T-helper 1 cell treated with Interleukin-12 subunit alpha and Interleukin-12 subunit beta and Interleukin-4 antibody, amounts not matched to agents 30 μg/mL and 1 μg/mL, for 36 hours (primary cell): ENCODE measurements around the gene HOXA7.
A peak's percentile ranks its signal among the peaks of the same experiment; 100 is the strongest.

Source experiments
- H3K27ac Mint-ChIP-seq: one replicate; pipeline ENCODE4 v1.8.0; 2021; ENCODE audit warnings: mild to moderate bottlenecking, mixed read lengths
- H3K27me3 Mint-ChIP-seq: one replicate; pipeline ENCODE4 v1.8.0; 2021; ENCODE audit warnings: low read depth, mixed read lengths
- H3K36me3 Mint-ChIP-seq: one replicate; pipeline ENCODE4 v1.8.0; 2021; ENCODE audit warnings: low read depth, mixed read lengths
- H3K4me1 Mint-ChIP-seq: one replicate; pipeline ENCODE4 v1.8.0; 2021; ENCODE audit warnings: low read depth, mixed read lengths
- H3K4me3 Mint-ChIP-seq: one replicate; pipeline ENCODE4 v1.8.0; 2021; ENCODE audit warnings: mild to moderate bottlenecking, moderate library complexity, mixed read lengths
- H3K9me3 Mint-ChIP-seq: one replicate; pipeline ENCODE4 v1.8.0; 2021; ENCODE audit warnings: mixed read lengths

Gene HOXA7

GRCh38 chr7:27198138-27198841 lies 41.8 kb upstream of the HOXA7 start:
- peak overlapping the region; percentile 82 for H3K27ac Mint-ChIP-seq
- H3K9me3 Mint-ChIP-seq: no peaks in the 10 kb centered on the region
- peaks cover 87% of the 10 kb centered on the region for H3K27me3 Mint-ChIP-seq
- H3K4me1 Mint-ChIP-seq: peaks cover 9% of the 10 kb centered on the region
- no peak overlapping the region for H3K4me3 Mint-ChIP-seq
- no peaks in the 10 kb centered on the region for H3K36me3 Mint-ChIP-seq

- Mint-ChIP-seq H3K9me3 (no peaks in the 10 kb centered on the region), H3K36me3 (no peaks in the 10 kb centered on the region), H3K4me3 (no peak overlapping the region), H3K27me3 (peaks cover 80% of the 10 kb centered on the region), H3K4me1 (peaks cover 11% of the 10 kb centered on the region), H3K27ac (no peak overlapping the region)
These were observed 40.9 kb upstream of the HOXA7 start for GRCh38 chr7:27197137-27198042.

- Mint-ChIP-seq H3K9me3 (no peaks in the 10 kb centered on the region), H3K4me1 (peaks cover 10% of the 10 kb centered on the region), H3K27me3 (peaks cover 79% of the 10 kb centered on the region), H3K36me3 (no peaks in the 10 kb centered on the region), H3K27ac (no peak overlapping the region), H3K4me3 (no peak overlapping the region)
These were observed 39.9 kb upstream of the HOXA7 start for GRCh38 chr7:27196287-27196767.

- Mint-ChIP-seq H3K36me3 (peaks cover 6% of the 10 kb centered on the region), H3K27me3 (peaks cover 83% of the 10 kb centered on the region), H3K4me3 (no peak overlapping the region), H3K27ac (no peak overlapping the region), H3K4me1 (peaks cover 5% of the 10 kb centered on the region), H3K9me3 (no peaks in the 10 kb centered on the region)
These were observed 38.4 kb upstream of the HOXA7 start for GRCh38 chr7:27194686-27195379.

- Mint-ChIP-seq H3K36me3 (peaks cover 6% of the 10 kb centered on the region), H3K27me3 (peaks cover 89% of the 10 kb centered on the region), H3K27ac (no peak overlapping the region), H3K9me3 (no peaks in the 10 kb centered on the region), H3K4me3 (no peak overlapping the region), H3K4me1 (peaks cover 8% of the 10 kb centered on the region)
These were observed 37.5 kb upstream of the HOXA7 start for GRCh38 chr7:27194002-27194352.

GRCh38 chr7:27193335-27194001 lies 37.0 kb upstream of the HOXA7 start:
- Mint-ChIP-seq H3K4me3 (no peak overlapping the region), H3K36me3 (peaks cover 6% of the 10 kb centered on the region), H3K27ac (no peak overlapping the region), H3K4me1 (peaks cover 11% of the 10 kb centered on the region), H3K9me3 (no peaks in the 10 kb centered on the region), H3K27me3 (peaks cover 89% of the 10 kb centered on the region)

- Mint-ChIP-seq H3K9me3 (no peaks in the 10 kb centered on the region), H3K27ac (no peak overlapping the region), H3K36me3 (peaks cover 6% of the 10 kb centered on the region), H3K4me1 (peaks cover 10% of the 10 kb centered on the region), H3K4me3 (no peak overlapping the region), H3K27me3 (peaks cover 89% of the 10 kb centered on the region)
These were observed 36.3 kb upstream of the HOXA7 start for GRCh38 chr7:27192546-27193334.

GRCh38 chr7:27191833-27192545 lies 35.5 kb upstream of the HOXA7 start:
- peaks cover 6% of the 10 kb centered on the region for H3K36me3 Mint-ChIP-seq
- no peak overlapping the region for H3K4me3 Mint-ChIP-seq
- peaks cover 10% of the 10 kb centered on the region for H3K4me1 Mint-ChIP-seq
- H3K27ac Mint-ChIP-seq: no peak overlapping the region
- H3K9me3 Mint-ChIP-seq: no peaks in the 10 kb centered on the region
- H3K27me3 Mint-ChIP-seq: peaks cover 89% of the 10 kb centered on the region

- H3K9me3 Mint-ChIP-seq: no peaks in the 10 kb centered on the region
- H3K27ac Mint-ChIP-seq: no peak overlapping the region
- peaks cover 89% of the 10 kb centered on the region for H3K27me3 Mint-ChIP-seq
- H3K4me1 Mint-ChIP-seq: peaks cover 13% of the 10 kb centered on the region
- peaks cover 6% of the 10 kb centered on the region for H3K36me3 Mint-ChIP-seq
- no peak overlapping the region for H3K4me3 Mint-ChIP-seq
These were observed 34.8 kb upstream of the HOXA7 start for GRCh38 chr7:27191161-27191731.

- H3K9me3 Mint-ChIP-seq: no peaks in the 10 kb centered on the region
- peak overlapping the region; percentile 33 for H3K27ac Mint-ChIP-seq
- H3K4me1 Mint-ChIP-seq: peaks cover 19% of the 10 kb centered on the region
- peaks cover 92% of the 10 kb centered on the region for H3K27me3 Mint-ChIP-seq
- H3K4me3 Mint-ChIP-seq: peak overlapping the region; percentile 25
- H3K36me3 Mint-ChIP-seq: peaks cover 6% of the 10 kb centered on the region
These were observed 33.7 kb upstream of the HOXA7 start for GRCh38 chr7:27189997-27190748.

- H3K27me3 Mint-ChIP-seq: peaks cover 92% of the 10 kb centered on the region
- H3K27ac Mint-ChIP-seq: peak overlapping the region; percentile 33
- no peak overlapping the region for H3K4me3 Mint-ChIP-seq
- H3K9me3 Mint-ChIP-seq: no peaks in the 10 kb centered on the region
- peaks cover 10% of the 10 kb centered on the region for H3K36me3 Mint-ChIP-seq
- peaks cover 23% of the 10 kb centered on the region for H3K4me1 Mint-ChIP-seq
These were observed 33.0 kb upstream of the HOXA7 start for GRCh38 chr7:27189295-27189996.
